ENCODE measurements around the gene SLC26A9. TPM values are rescaled to one million over a fixed set of nuclear protein-coding genes. Genes with fewer than 3 reads are reported as not detected.

Gene SLC26A9
- total and polyA plus RNA-seq, 2 of the 4 experiments (the other 2 are of a cell fraction): not detected

DNA sequence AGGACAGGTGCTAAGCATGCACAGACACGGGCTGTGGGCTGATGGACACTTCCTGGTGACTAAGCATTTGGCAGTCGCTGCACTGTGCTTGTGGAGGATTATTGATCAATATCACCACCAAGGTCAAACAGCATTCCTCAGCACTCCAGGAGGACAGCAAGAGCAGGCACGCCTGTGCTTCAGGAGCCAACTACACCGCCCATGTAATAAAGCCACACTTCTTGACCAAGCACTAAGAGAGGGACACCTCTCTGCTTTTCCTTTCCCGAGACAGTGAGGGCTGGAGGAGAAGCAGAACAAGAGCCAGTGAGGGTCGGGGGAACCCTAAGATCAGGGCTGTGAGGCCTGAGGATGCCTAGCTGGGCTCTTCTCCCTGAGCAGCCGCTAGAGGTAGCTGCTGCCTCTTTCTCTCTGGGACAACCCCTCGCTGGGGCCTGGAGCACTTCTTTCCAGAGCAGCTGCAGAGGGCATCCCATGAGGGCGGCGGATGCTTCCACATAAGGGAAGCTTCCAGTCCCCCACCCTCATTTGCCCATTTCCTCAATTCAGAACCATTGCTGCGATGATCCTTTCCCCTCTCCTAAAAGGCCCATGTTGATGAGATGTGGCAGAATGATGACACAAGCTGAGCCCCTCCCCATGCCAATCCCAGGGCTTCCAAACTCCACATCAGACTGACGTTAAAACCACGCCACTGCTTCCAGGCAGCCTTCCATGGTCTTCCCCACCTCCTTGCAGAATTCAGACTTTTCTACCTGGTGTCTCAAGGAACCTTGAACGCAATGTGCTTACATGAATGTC lies 40.9 kb upstream of the SLC26A9 start:
- POLR2A ChIA-PET (ENCODE audit: unreplicated experiment): no interaction called here
- TF ChIP-seq POLR2A (IDR thresholded peaks at IDR 0.05; ENCODE audit: low read depth, low read length) (0 out of 2 replicates have a peak, but pooled peaks have one; percentile 34), MAFK (IDR thresholded peaks at IDR 0.05; ENCODE audit: low read depth, low read length) (no peak), RAD21 (IDR thresholded peaks at IDR 0.05; ENCODE audit: low read length) (peak; percentile 87), MAZ (IDR thresholded peaks at IDR 0.05; ENCODE audit: borderline replicate concordance, low read depth, low read length) (no peak), MXI1 (IDR thresholded peaks at IDR 0.05; ENCODE audit: borderline replicate concordance, low read depth, low read length) (no peak), FOS (IDR thresholded peaks at IDR 0.05; ENCODE audit: low read depth, low read length) (no peak), RCOR1 (IDR thresholded peaks at IDR 0.05; ENCODE audit: insufficient replicate concordance, low read length) (no peak), SMC3 (IDR thresholded peaks at IDR 0.05; ENCODE audit: low read depth, low read length) (peak; percentile 78), RFX5 (IDR thresholded peaks at IDR 0.05; ENCODE audit: low read depth, low read length) (no peak), NFE2L2 (IDR thresholded peaks at IDR 0.05; ENCODE audit: low read depth, low read length) (no peak), BHLHE40 (IDR thresholded peaks at IDR 0.05; ENCODE audit: low read depth, low read length) (no peak), CEBPB (IDR thresholded peaks at IDR 0.05; ENCODE audit: low read depth, low read length) (no peak)
- TF ChIP-seq, protein P1, sequence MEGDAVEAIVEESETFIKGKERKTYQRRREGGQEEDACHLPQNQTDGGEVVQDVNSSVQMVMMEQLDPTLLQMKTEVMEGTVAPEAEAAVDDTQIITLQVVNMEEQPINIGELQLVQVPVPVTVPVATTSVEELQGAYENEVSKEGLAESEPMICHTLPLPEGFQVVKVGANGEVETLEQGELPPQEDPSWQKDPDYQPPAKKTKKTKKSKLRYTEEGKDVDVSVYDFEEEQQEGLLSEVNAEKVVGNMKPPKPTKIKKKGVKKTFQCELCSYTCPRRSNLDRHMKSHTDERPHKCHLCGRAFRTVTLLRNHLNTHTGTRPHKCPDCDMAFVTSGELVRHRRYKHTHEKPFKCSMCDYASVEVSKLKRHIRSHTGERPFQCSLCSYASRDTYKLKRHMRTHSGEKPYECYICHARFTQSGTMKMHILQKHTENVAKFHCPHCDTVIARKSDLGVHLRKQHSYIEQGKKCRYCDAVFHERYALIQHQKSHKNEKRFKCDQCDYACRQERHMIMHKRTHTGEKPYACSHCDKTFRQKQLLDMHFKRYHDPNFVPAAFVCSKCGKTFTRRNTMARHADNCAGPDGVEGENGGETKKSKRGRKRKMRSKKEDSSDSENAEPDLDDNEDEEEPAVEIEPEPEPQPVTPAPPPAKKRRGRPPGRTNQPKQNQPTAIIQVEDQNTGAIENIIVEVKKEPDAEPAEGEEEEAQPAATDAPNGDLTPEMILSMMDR (conservative IDR thresholded peaks at IDR 0.05; ENCODE audit: low read depth, low read length): peak; percentile 88
- TF ChIP-seq, protein P2, sequence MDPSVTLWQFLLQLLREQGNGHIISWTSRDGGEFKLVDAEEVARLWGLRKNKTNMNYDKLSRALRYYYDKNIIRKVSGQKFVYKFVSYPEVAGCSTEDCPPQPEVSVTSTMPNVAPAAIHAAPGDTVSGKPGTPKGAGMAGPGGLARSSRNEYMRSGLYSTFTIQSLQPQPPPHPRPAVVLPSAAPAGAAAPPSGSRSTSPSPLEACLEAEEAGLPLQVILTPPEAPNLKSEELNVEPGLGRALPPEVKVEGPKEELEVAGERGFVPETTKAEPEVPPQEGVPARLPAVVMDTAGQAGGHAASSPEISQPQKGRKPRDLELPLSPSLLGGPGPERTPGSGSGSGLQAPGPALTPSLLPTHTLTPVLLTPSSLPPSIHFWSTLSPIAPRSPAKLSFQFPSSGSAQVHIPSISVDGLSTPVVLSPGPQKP (IDR thresholded peaks at IDR 0.05; ENCODE audit: borderline replicate concordance, low read depth, low read length): no peak

More for the DNA sequence above, 40.9 kb upstream of the SLC26A9 start:
- Histone ChIP-seq H4K91ac (ENCODE audit: insufficient read depth, low read depth, low read length) (no peak overlapping the region), H2AFZ (replicated peaks; ENCODE audit: low read length, poor library complexity) (peak overlapping the region; percentile 39), H3K4me3 (ENCODE audit: insufficient read depth, low read depth, low read length) (no peak overlapping the region), H3K9me3 (ENCODE audit: control insufficient read depth, insufficient read depth, low read length) (no peaks in the 10 kb centered on the region), H3K9me1 (ENCODE audit: insufficient read depth, low read length) (no peaks in the 10 kb centered on the region), H4K5ac (ENCODE audit: low read depth, low read length) (no peak overlapping the region), H4K8ac (ENCODE audit: low read depth in 2 of 2, low read length in 2 of 2) (no peak overlapping the region), H2BK120ac (ENCODE audit: low read depth, low read length) (no peak overlapping the region), H2BK15ac (ENCODE audit: low read depth, low read length) (no peak overlapping the region), H3K79me1 (ENCODE audit: low read depth in 1 of 2, low read length in 2 of 2) (no peaks in the 10 kb centered on the region), H3K27ac (ENCODE audit: insufficient read depth, low read length) (no peak overlapping the region), H3K27me3 (ENCODE audit: control insufficient read depth, insufficient read depth, low read length) (no peaks in the 10 kb centered on the region), H2BK20ac (ENCODE audit: low read depth, low read length) (no peak overlapping the region), H2BK5ac (ENCODE audit: low read depth, low read length, poor library complexity, severe bottlenecking) (no peak overlapping the region), H3K9ac (ENCODE audit: low read depth, low read length) (no peak overlapping the region), H3K18ac (ENCODE audit: low read depth, low read length) (no peak overlapping the region), H2AK9ac (replicated peaks; ENCODE audit: low read depth, low read length, poor library complexity) (peak overlapping the region; percentile 37), H3K4me2 (ENCODE audit: low read depth, low read length) (no peak overlapping the region), H3K36me3 (ENCODE audit: control insufficient read depth, insufficient read depth, low read length) (no peaks in the 10 kb centered on the region; the same call in 1 of the 2 replicates), H3K23ac (ENCODE audit: low read depth, low read length) (no peak overlapping the region), H2AK5ac (ENCODE audit: low read depth, low read length) (no peak overlapping the region), H3K4ac (ENCODE audit: low read depth, low read length) (no peak overlapping the region), H3K14ac (replicated peaks; ENCODE audit: low read depth, low read length) (no peak overlapping the region), H3K4me1 (ENCODE audit: control insufficient read depth, insufficient read depth, low read length) (no peaks in the 10 kb centered on the region), H3K56ac (ENCODE audit: extremely low read depth, insufficient read depth, low read length) (no peak overlapping the region), H4K20me1 (ENCODE audit: insufficient read depth, low read length) (no peaks in the 10 kb centered on the region)
- in situ Hi-C loops (cut with MboI; ENCODE audit: low sequenced_read_pairs): loop anchor here (5.0 to 10.0 kb wide), 3 partner anchors 118 to 329 kb away; no protein-coding TSS in a partner anchor
- ATAC-seq (ENCODE audit: low read depth): peak; percentile 99
- dilution Hi-C loops (cut with HindIII; ENCODE audit: low sequenced_read_pairs, unreplicated experiment): no loop called here
- 73% methylated on average over 3 of the region's 14 CpGs; no CpG with 5 or more reads in 1 of the 2 experiments for WGBS, 2 experiments (ENCODE audit: extremely low coverage in 2 of 2, insufficient read length in 1 of 2)
- BruUV-seq (replicated peaks): no TSS peak
- intact Hi-C loops (cut with micrococcal nuclease): loop anchor here (1.0 kb wide), 1 partner anchor 122 kb away; no protein-coding TSS in a partner anchor
- CTCF ChIA-PET: interaction anchor here (0.6 to 4.3 kb wide), 14 partner anchors 8 to 459 kb away, joined by 3 to 34 read pairs (median 4); partner anchors contain the start of gene RAB7B
- DNase-seq: peak; percentile 55
